HFF-Myc (cell line): Measurements from ENCODE around the gene AGMO.

Experiments
- DNase-seq: peaks from one replicate; pipeline ENCODE4 v3.0.0-alpha.2; 2011; ENCODE audit warnings: low read depth; ENCODE audit errors: extremely low read depth
- H3K4me3 ChIP-seq: replicated peaks from 2 replicates; pipeline ENCODE4 v1.5.1; 2011; ENCODE audit warnings: low read depth, mild to moderate bottlenecking, control low read depth, low read length
- TF ChIP-seq, protein P1 (sequence below): IDR thresholded peaks from 2 replicates; pipeline ENCODE4 v1.5.1; 2012; ENCODE audit warnings: mild to moderate bottlenecking, low read depth, low read length, control low read depth; ENCODE audit errors: missing control alignments

The AGMO gene

DNA sequence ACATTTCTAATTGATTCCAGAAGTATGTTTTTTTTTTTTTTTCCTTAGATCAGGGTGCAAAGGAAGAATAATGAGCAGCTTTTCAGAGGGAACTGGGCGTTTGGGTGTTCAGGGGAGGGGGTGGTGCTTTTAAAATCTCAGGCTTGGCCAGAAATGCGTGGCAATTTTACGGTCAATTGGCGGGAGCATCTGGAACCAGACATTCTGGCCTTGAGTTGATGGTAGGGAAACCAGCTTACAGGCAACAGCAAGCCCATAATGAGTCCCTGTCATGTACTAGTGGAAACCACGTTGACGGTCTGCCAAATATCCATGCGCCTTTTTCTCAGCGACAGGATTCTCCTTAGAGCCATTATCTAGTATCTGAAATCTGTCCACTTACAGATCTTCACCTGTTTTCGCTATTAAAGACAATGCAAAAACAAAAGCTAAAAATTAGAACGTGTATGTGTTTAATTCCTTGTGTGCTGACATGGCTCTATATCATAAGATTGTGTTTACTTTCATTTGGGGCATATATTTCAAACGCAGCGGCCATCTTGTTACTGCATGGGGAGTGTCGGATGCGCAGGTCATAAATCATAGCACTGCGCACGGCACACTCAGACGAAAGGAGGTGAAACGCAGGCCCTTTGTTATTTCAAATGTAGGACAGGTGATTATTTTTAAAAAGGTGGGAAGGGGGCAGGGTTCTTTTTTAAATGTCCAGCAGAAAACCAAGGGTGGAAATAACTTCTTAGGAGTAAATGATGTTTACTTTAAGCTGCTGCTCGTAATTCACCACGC is 209.2 kb downstream of the AGMO start:
- no peak for DNase-seq
- TF ChIP-seq, protein P1, sequence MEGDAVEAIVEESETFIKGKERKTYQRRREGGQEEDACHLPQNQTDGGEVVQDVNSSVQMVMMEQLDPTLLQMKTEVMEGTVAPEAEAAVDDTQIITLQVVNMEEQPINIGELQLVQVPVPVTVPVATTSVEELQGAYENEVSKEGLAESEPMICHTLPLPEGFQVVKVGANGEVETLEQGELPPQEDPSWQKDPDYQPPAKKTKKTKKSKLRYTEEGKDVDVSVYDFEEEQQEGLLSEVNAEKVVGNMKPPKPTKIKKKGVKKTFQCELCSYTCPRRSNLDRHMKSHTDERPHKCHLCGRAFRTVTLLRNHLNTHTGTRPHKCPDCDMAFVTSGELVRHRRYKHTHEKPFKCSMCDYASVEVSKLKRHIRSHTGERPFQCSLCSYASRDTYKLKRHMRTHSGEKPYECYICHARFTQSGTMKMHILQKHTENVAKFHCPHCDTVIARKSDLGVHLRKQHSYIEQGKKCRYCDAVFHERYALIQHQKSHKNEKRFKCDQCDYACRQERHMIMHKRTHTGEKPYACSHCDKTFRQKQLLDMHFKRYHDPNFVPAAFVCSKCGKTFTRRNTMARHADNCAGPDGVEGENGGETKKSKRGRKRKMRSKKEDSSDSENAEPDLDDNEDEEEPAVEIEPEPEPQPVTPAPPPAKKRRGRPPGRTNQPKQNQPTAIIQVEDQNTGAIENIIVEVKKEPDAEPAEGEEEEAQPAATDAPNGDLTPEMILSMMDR: no peak
- no peak overlapping the region for H3K4me3 ChIP-seq

DNA sequence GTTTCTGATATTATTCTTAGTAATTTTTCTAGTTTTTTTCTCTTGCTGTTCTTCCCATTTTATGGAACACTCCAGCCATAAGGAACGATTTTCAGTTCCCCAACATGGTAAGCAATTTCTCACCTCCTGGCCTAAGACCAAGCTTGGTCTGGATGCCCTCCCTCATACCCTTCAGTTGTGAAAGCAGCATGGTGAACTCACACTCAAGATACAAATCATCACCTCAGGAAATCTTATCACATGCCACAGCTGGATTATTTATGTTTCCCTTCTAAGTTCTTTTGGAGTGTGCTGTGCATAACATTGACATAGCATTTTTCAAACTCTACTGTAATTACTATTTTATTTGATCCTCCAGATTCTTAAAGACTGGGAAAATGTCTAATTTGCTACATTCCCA is 216.6 kb downstream of the AGMO start:
- no peak for DNase-seq

DNA sequence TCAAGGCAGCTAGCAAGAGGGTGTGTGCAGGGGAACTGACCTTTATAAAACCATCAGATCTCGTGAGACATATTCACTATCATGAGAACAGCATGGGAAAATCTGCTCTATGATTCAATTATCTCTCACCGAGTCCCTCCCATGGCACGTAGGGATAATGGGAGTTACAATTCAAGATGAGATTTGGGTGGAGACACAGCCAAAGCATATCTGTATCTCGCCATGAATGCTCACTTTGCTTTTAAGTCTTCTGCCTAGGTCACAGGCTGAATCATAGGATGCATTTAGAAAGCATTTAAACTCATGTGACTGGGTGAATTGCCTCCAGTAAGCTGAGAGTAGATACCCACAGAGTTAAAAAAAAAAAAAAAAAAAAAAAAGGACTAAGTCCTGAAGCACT is 220.0 kb downstream of the AGMO start:
- TF ChIP-seq, protein P1: no peak
- DNase-seq: no peak
- no peak overlapping the region for H3K4me3 ChIP-seq

More for the DNA sequence above, 216.6 kb downstream of the AGMO start:
- no peak overlapping the region for H3K4me3 ChIP-seq
- TF ChIP-seq, protein P1: no peak

DNA sequence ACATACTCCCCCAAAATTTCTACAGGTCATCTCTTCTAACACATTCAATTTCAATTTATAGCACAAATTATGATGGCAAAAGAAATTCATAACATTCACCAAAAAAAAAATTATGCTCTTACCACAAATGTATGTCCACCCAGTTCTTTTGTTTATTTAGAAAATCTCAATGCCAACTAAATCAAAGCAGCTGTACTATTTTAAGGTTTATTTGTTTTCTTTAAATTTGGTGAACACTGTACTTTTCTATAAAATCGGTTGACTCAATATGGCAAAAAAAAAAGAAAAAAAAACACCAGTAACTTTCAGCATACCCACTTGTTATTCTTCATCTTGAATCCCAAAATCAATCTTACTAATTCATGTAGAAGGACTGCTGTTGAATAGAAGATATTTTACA is 225.7 kb downstream of the AGMO start:
- H3K4me3 ChIP-seq: no peak overlapping the region
- TF ChIP-seq, protein P1: no peak
- DNase-seq: no peak

DNA sequence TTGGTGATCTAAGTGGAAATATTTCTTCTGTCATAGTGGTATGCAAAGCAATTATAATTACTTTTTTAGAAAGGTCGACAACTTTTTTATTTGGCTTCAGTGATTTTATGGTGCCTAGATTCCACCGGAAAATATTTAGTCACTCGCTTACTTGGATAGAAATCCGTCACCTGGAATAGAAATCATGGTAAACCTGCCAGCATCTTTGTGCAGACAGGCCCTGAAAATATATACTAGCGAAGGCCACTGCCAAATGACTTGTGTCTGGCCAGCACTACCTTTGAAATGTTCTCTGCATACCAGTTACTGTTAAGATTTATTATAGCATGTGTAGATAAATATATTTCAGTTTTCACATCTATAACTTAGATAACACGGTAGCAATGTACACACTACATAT is 226.4 kb downstream of the AGMO start:
- TF ChIP-seq, protein P1: no peak
- H3K4me3 ChIP-seq: no peak overlapping the region
- no peak for DNase-seq

DNA sequence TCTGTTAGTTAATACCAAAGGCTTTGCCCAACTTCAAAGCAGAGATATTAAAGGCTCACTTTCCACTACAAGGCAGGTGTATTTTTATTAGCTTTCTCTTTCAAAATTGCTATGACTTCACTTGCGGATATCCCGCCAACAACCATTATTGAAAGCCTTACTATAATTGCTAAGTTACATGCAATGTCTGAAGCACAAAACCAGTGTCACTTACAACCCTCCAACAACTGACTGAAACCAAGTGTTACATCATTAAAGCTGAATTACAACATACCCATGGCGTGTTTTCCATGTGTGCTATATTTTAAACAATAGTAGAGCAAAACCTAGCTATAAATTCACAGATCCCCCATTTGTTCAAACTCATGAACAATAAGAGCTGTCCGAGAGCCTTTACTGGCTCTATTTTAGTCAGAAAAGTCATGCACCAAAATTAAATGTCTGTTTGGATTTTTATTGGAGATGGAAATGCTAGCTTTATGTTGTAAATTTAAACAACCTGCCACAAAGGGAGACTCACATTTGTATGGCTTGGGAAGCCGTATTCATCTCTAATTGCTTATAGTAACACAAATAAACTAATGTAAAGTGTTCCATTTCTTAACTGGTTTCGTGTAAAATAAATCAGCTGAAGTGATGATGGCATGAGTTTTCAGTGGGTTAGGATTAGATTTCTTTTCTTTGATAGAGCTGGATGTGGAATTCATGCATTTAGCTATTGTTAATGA is 227.1 kb downstream of the AGMO start:
- no peak overlapping the region for H3K4me3 ChIP-seq
- DNase-seq: no peak
- TF ChIP-seq, protein P1: no peak

DNA sequence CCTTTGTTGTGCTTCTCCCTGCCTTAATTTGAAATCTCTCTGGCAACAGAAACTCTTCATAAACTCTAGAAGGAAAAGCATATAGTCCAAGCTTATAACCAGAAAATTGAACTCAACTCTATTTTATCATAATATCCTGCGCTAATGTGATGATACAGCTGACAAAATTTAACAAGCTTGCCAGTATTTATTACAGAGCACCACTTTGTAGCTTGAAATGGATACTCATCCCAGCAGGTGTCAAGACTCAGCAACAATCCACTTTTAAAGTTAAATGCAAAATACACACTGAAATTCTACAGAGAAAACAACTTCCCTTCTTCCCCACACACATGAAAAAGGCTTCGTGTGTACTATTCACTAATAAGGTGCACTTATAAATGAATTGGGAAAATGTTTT is 228.9 kb downstream of the AGMO start:
- DNase-seq: no peak
- TF ChIP-seq, protein P1: no peak
- no peak overlapping the region for H3K4me3 ChIP-seq
